ENCODE data around the gene KCNH3. TPM values are rescaled to one million over a fixed set of nuclear protein-coding genes. Genes with fewer than 3 reads are reported as not detected.

KCNH3 gene
- total RNA-seq, 4 donors from 2014 or later, result 0.94 to 2.2 (median 2.1) TPM; not detected in 1

GRCh38 chr12:49568442-49569162 lies 29.8 kb downstream of the KCNH3 start:
- DNase-seq, result no peak
- 2 to 3% methylated on average over 19 of the region's 19 CpGs for WGBS, 2 donors
- intact Hi-C loops (cut with DNase I), result no loop called here
- H3K4me1 ChIP-seq, result peaks cover 13 to 22% of the 10 kb centered on the region in 2 donors
- H3K9me3 ChIP-seq, result no peaks in the 10 kb centered on the region
- no peak for TF ChIP-seq POLR2A (IDR thresholded peaks at IDR 0.05)
- no peak for TF ChIP-seq CTCF (IDR thresholded peaks at IDR 0.05)
- H3K4me3 ChIP-seq (replicated peaks in 1 of 3), result peak overlapping the region; percentile 67 to 80 (median 76)
- peaks cover 14 to 16% of the 10 kb centered on the region in 2 donors for H3K36me3 ChIP-seq
- H3K27me3 ChIP-seq, result no peaks in the 10 kb centered on the region
- peak overlapping the region in 2 of 3 donors; percentile 84 to 90 for H3K27ac ChIP-seq

GRCh38 chr12:49577589-49578315 lies 38.9 kb downstream of the KCNH3 start:
- WGBS, 2 donors, result 66 to 77% methylated on average over 8 to 9 of the region's 9 CpGs
- H3K4me3 ChIP-seq (replicated peaks in 1 of 3), result no peak overlapping the region
- TF ChIP-seq CTCF (IDR thresholded peaks at IDR 0.05) (no peak), POLR2A (IDR thresholded peaks at IDR 0.05) (no peak)
- H3K36me3 ChIP-seq, result no peaks in the 10 kb centered on the region
- intact Hi-C loops (cut with DNase I), result loop anchor here (10.0 kb wide), 1 partner anchor 213 kb away; the partner anchor contains the start of gene SPATS2
- no peaks in the 10 kb centered on the region for H3K9me3 ChIP-seq
- H3K27ac ChIP-seq, result no peak overlapping the region
- DNase-seq, result no peak
- H3K27me3 ChIP-seq, result no peaks in the 10 kb centered on the region
- H3K4me1 ChIP-seq, result peaks cover 6 to 16% of the 10 kb centered on the region in 2 donors

GRCh38 chr12:49578471-49579112 lies 39.8 kb downstream of the KCNH3 start:
- no peak for TF ChIP-seq POLR2A (IDR thresholded peaks at IDR 0.05)
- no peak for TF ChIP-seq CTCF (IDR thresholded peaks at IDR 0.05)
- H3K27ac ChIP-seq, result no peak overlapping the region
- H3K4me3 ChIP-seq (replicated peaks in 1 of 3), result no peak overlapping the region
- H3K9me3 ChIP-seq, result no peaks in the 10 kb centered on the region
- H3K4me1 ChIP-seq, result peaks cover 13 to 22% of the 10 kb centered on the region in 2 donors
- no peak for DNase-seq
- no peaks in the 10 kb centered on the region for H3K27me3 ChIP-seq
- 82% methylated on average over 13 of the region's 13 CpGs for WGBS, 2 donors
- no peaks in the 10 kb centered on the region for H3K36me3 ChIP-seq
- intact Hi-C loops (cut with DNase I), result loop anchor here (10.0 kb wide), 1 partner anchor 214 kb away; the partner anchor contains the start of gene SPATS2

GRCh38 chr12:49580572-49581535 lies 42.0 kb downstream of the KCNH3 start:
- H3K27me3 ChIP-seq, result no peaks in the 10 kb centered on the region

More at GRCh38 chr12:49580572-49581535, 42.0 kb downstream of the KCNH3 start:
- Histone ChIP-seq H3K4me1 (peaks cover 13 to 22% of the 10 kb centered on the region in 2 donors), H3K27ac (no peak overlapping the region), H3K36me3 (peaks cover 0 to 3% of the 10 kb centered on the region in 2 donors), H3K4me3 (replicated peaks in 1 of 3) (no peak overlapping the region), H3K9me3 (no peaks in the 10 kb centered on the region)
- peak; percentile 25 to 93 (median 85) for TF ChIP-seq CTCF (IDR thresholded peaks at IDR 0.05)
- no peak for TF ChIP-seq POLR2A (IDR thresholded peaks at IDR 0.05)
- peak; percentile 90 to 92 for DNase-seq
- WGBS, 2 donors, result 22 to 28% methylated on average over 5 to 7 of the region's 8 CpGs
- intact Hi-C loops (cut with DNase I), result no loop called here

All from thyroid gland (tissue), 4 donors.